HCT116 (cell line): Measurements from ENCODE around the gene SPATS2L. TPM values are rescaled to one million over a fixed set of nuclear protein-coding genes. Genes with fewer than 3 reads are reported as not detected.

Experiments used
- ATAC-seq: fragments of 200-7000 bp; cut with Tn5 transposase; 2 replicates; pipeline ENCODE4 v1.9.1; 2020; ENCODE audit warnings: mild to moderate bottlenecking, moderate library complexity
- BruUV-seq: library from RNA; stranded (reverse); fragments of 400-500 nt; replicated peaks from 2 replicates; lab custom pipeline; 2021; lab: Mats Ljungman, UMichigan
- CTCF ChIA-PET: fragments of 300-600 bp; sonication (Branson Sonifier 250); formaldehyde crosslinking; loops from one replicate; lab custom pipeline; 2021; ENCODE audit warnings: antibody characterized with exemption; lab: Charles Lee
- POLR2A ChIA-PET: fragments of 300-600, 350-600 bp; sonication (Branson Sonifier 250); formaldehyde crosslinking; loops from one replicate; lab custom pipeline; 2021; ENCODE audit warnings: antibody characterized with exemption; lab: Charles Lee
- RAD21 ChIA-PET, 2 experiments: fragments of 300-600 bp; sonication (Branson Sonifier 250); formaldehyde crosslinking; loops; one replicate each; lab custom pipeline; 2023; ENCODE audit warnings: low total read pairs in 2 of 2; ENCODE audit not compliant: uncharacterized antibody in 2 of 2, unreplicated experiment in 2 of 2, low non-redundant PET in 1 of 2; lab: Charles Lee
- DNase-seq: peaks from one replicate; pipeline ENCODE4 v3.0.0-alpha.2; 2010; ENCODE audit warnings: low read depth, low spot score
- H2AFZ ChIP-seq: fragments of 200-600 bp; shearing (Covaris generic), sonication (generic); 2 replicates; pipeline ENCODE4 v1.6.1; 2017; ENCODE audit warnings: low read depth, mixed run types, mixed read lengths, antibody characterized with exemption, low read length; ENCODE audit not compliant: poor library complexity, severe bottlenecking
- H3K27ac ChIP-seq: 2 replicates; pipeline ENCODE4 v1.5.1; 2012; ENCODE audit warnings: low read depth, low read length
- H3K27me3 ChIP-seq: fragments of 200-600 bp; sonication (generic); 2 replicates; pipeline ENCODE4 v1.6.1; 2016; ENCODE audit warnings: mixed run types, low read length, mixed read lengths; ENCODE audit not compliant: insufficient read depth
- H3K36me3 ChIP-seq, 2 experiments: fragments of 200-500 bp in 1 of 2; fragments of 200-600 bp in 1 of 2; sonication (Bioruptor generic) in 1 of 2; sonication (generic) in 1 of 2; 2 replicates each; pipeline versions ENCODE4 v1.5.1 to v1.6.1; 2014 to 2016; ENCODE audit warnings: low read length in 2 of 2, inconsistent platforms in 1 of 2, mixed read lengths in 1 of 2, mixed run types in 1 of 2; ENCODE audit not compliant: insufficient read depth in 2 of 2, control insufficient read depth in 1 of 2
- H3K4me1 ChIP-seq, 2 experiments: fragments of 200-600 bp in 1 of 2; sonication (generic) in 1 of 2; 2 replicates each; pipeline versions ENCODE4 v1.5.1 to v1.6.1; 2012 to 2017; ENCODE audit warnings: low read length in 2 of 2, inconsistent platforms in 1 of 2, mild to moderate bottlenecking in 1 of 2, mixed read lengths in 1 of 2, mixed run types in 1 of 2, moderate library complexity in 1 of 2; ENCODE audit not compliant: insufficient read depth in 2 of 2, control insufficient read depth in 1 of 2
- H3K4me2 ChIP-seq: fragments of 200-600 bp; sonication (generic); 2 replicates; pipeline ENCODE4 v1.6.1; 2017; ENCODE audit warnings: mixed run types, low read length, mixed read lengths
- H3K4me3 ChIP-seq, 2 experiments: fragments of 200-600 bp in 1 of 2; sonication (generic) in 1 of 2; replicated peaks in 1 of 2; 2 replicates each; pipeline ENCODE4 v1.5.1; 2011 to 2016; ENCODE audit warnings: low read length in 2 of 2, control low read depth in 1 of 2, low read depth in 1 of 2, mild to moderate bottlenecking in 1 of 2, mixed read lengths in 1 of 2, mixed run types in 1 of 2
- H3K79me2 ChIP-seq: fragments of 200-600 bp; sonication (generic); 2 replicates; pipeline ENCODE4 v1.6.1; 2017; ENCODE audit warnings: mild to moderate bottlenecking, mixed run types, low read length, moderate library complexity, mixed read lengths; ENCODE audit not compliant: insufficient read depth
- H3K9ac ChIP-seq: fragments of 200-600 bp; sonication (generic); 2 replicates; pipeline ENCODE4 v1.6.1; 2016; ENCODE audit warnings: low read length, mixed read lengths
- H3K9me2 ChIP-seq: fragments of 200-600 bp; sonication (generic), shearing (Covaris generic); 2 replicates; pipeline ENCODE4 v1.6.1; 2017; ENCODE audit warnings: mixed run types, mild to moderate bottlenecking, moderate library complexity; ENCODE audit not compliant: insufficient read depth
- H3K9me3 ChIP-seq, 2 experiments: fragments of 200-500 bp in 1 of 2; fragments of 200-600 bp in 1 of 2; sonication (Bioruptor generic) in 1 of 2; sonication (generic) in 1 of 2; 2 replicates each; pipeline ENCODE4 v1.6.1; 2014 to 2017; ENCODE audit warnings: low read length in 2 of 2, mixed read lengths in 2 of 2, inconsistent platforms in 1 of 2, low read depth in 1 of 2, mild to moderate bottlenecking in 1 of 2, mixed run types in 1 of 2, moderate library complexity in 1 of 2; ENCODE audit not compliant: control insufficient read depth in 1 of 2, insufficient read depth in 1 of 2
- H4K20me1 ChIP-seq: fragments of 200-600 bp; sonication (generic), shearing (Covaris generic); 2 replicates; pipeline ENCODE4 v1.6.1; 2017; ENCODE audit warnings: mixed run types, mild to moderate bottlenecking, moderate library complexity; ENCODE audit not compliant: insufficient read depth
- CBX3 ChIP-seq: IDR thresholded peaks from 2 replicates; pipeline ENCODE4 v1.6.1; 2012; ENCODE audit warnings: low read depth
- CEBPB ChIP-seq: IDR thresholded peaks from 2 replicates; pipeline ENCODE4 v1.6.1; 2012; ENCODE audit warnings: low read depth
- EZH2 ChIP-seq: fragments of 200-600 bp; sonication (generic); IDR thresholded peaks from 2 replicates; pipeline ENCODE4 v1.6.1; 2017; ENCODE audit warnings: antibody characterized with exemption, mixed run types
- FOSL1 ChIP-seq: IDR thresholded peaks from 2 replicates; pipeline ENCODE4 v1.6.1; 2012; ENCODE audit warnings: low read depth
- JUND ChIP-seq: IDR thresholded peaks from 2 replicates; pipeline ENCODE4 v1.6.1; 2012
- POLR2A ChIP-seq: IDR thresholded peaks from 2 replicates; pipeline ENCODE4 v1.7.0; 2011; ENCODE audit warnings: borderline replicate concordance; ENCODE audit not compliant: insufficient read depth, insufficient read length; ENCODE audit errors: extremely low read depth
- POLR2AphosphoS5 ChIP-seq: IDR thresholded peaks from 2 replicates; pipeline ENCODE4 v1.6.1; 2011; ENCODE audit warnings: mild to moderate bottlenecking, low read depth, low read length, moderate library complexity
- RAD21 ChIP-seq: IDR thresholded peaks from 2 replicates; pipeline ENCODE4 v1.6.1; 2012; ENCODE audit warnings: low read depth, mild to moderate bottlenecking
- SRF ChIP-seq: IDR thresholded peaks from 2 replicates; pipeline ENCODE4 v1.6.1; 2012; ENCODE audit warnings: low read depth
- YY1 ChIP-seq: IDR thresholded peaks from 2 replicates; pipeline ENCODE4 v1.6.1; 2011; ENCODE audit warnings: low read length, low read depth, moderate library complexity, mild to moderate bottlenecking; ENCODE audit not compliant: insufficient replicate concordance; ENCODE audit errors: extremely low read depth
- intact Hi-C: fragments of 100-400 bp; cut with micrococcal nuclease; formaldehyde crosslinking; loops from 2 replicates; pipeline ENCODE4 v1.10.0; 2022
- total RNA-seq: library from RNA; stranded (reverse); gene quantifications from one replicate; pipeline ENCODE4 v1.2.1, GENCODE V29; 2021; ENCODE audit not compliant: unreplicated experiment
- TF ChIP-seq, protein P1 (sequence below): IDR thresholded peaks from 2 replicates; pipeline ENCODE4 v1.6.1; 2012; ENCODE audit warnings: low read depth
- TF ChIP-seq, protein P2 (sequence below): IDR thresholded peaks from 2 replicates; pipeline ENCODE4 v1.6.1; 2012
- TF ChIP-seq, protein P3 (sequence below): IDR thresholded peaks from 2 replicates; pipeline ENCODE4 v1.6.1; 2012

The SPATS2L gene
- total RNA-seq, 1 experiment from 2014 or later: 87.1 TPM

DNA sequence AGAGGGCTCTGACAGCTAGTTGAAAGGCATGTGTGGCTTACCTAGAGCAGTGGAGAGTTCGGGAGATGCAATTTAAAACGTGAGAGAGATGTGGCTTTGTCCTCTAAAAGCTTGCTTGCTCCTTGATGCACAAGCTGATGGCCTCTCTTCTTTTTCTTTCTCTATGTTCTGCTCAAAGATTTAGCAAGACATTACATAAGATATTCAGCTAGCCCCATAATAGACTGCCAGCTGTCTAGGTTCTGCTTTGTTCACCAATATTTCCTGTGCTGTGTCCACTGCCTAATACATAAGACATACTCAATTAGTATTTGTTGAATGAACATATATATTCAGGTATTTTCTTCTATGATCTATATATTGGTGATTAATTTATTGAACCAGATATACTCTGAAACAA lies 31.1 kb downstream of the SPATS2L start (continued):
- TF ChIP-seq YY1: no peak

DNA sequence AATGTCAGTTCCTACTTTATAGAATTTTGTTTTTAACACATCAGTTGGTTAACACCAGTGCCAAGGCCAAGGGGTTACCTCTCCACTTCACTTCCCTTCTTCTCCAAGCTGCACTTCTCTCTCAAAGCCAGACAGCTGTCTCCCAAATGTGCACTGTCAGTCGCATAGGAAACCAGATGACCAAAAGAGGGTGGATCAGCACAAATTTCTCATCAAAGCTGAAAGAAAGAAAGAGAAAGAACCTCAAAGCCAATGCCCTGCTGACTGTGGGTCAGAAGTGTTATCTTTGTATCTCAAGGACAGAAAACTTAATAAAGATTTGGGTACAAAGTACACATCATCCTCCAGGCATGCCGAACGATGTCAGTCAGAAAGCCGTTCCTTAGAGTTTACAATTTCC lies 32.2 kb downstream of the SPATS2L start:
- RAD21 ChIA-PET: interaction anchor here in 1 of 2 experiments (1.1 kb wide), 1 partner anchor 83 kb away, joined by 3 read pairs; no protein-coding TSS in a partner anchor
- intact Hi-C loops: no loop called here
- Histone ChIP-seq H3K4me2 (no peak overlapping the region), H3K9me3 (no peaks in the 10 kb centered on the region), H2AFZ (no peak overlapping the region), H4K20me1 (no peaks in the 10 kb centered on the region), H3K36me3 (no peaks in the 10 kb centered on the region), H3K4me3 (no peak overlapping the region), H3K27ac (no peak overlapping the region), H3K9me2 (no peaks in the 10 kb centered on the region), H3K27me3 (no peaks in the 10 kb centered on the region), H3K9ac (no peak overlapping the region), H3K4me1 (peaks cover 30 to 48% of the 10 kb centered on the region in 2 experiments), H3K79me2 (peaks cover 71% of the 10 kb centered on the region)
- no peak for DNase-seq
- POLR2A ChIA-PET: interaction anchor here (0.8 kb wide), 1 partner anchor 19 kb away, joined by 3 read pairs; no protein-coding TSS in a partner anchor
- BruUV-seq: no TSS peak
- no peak for ATAC-seq
- CTCF ChIA-PET: no interaction called here
- TF ChIP-seq JUND (no peak), CBX3 (no peak), CEBPB (no peak), POLR2A (no peak), FOSL1 (no peak), EZH2 (no peak), SRF (no peak), RAD21 (no peak), POLR2AphosphoS5 (no peak), YY1 (no peak)
- TF ChIP-seq, protein P1, sequence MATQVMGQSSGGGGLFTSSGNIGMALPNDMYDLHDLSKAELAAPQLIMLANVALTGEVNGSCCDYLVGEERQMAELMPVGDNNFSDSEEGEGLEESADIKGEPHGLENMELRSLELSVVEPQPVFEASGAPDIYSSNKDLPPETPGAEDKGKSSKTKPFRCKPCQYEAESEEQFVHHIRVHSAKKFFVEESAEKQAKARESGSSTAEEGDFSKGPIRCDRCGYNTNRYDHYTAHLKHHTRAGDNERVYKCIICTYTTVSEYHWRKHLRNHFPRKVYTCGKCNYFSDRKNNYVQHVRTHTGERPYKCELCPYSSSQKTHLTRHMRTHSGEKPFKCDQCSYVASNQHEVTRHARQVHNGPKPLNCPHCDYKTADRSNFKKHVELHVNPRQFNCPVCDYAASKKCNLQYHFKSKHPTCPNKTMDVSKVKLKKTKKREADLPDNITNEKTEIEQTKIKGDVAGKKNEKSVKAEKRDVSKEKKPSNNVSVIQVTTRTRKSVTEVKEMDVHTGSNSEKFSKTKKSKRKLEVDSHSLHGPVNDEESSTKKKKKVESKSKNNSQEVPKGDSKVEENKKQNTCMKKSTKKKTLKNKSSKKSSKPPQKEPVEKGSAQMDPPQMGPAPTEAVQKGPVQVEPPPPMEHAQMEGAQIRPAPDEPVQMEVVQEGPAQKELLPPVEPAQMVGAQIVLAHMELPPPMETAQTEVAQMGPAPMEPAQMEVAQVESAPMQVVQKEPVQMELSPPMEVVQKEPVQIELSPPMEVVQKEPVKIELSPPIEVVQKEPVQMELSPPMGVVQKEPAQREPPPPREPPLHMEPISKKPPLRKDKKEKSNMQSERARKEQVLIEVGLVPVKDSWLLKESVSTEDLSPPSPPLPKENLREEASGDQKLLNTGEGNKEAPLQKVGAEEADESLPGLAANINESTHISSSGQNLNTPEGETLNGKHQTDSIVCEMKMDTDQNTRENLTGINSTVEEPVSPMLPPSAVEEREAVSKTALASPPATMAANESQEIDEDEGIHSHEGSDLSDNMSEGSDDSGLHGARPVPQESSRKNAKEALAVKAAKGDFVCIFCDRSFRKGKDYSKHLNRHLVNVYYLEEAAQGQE: no peak
- TF ChIP-seq, protein P2, sequence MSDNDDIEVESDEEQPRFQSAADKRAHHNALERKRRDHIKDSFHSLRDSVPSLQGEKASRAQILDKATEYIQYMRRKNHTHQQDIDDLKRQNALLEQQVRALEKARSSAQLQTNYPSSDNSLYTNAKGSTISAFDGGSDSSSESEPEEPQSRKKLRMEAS: no peak
- TF ChIP-seq, protein P3, sequence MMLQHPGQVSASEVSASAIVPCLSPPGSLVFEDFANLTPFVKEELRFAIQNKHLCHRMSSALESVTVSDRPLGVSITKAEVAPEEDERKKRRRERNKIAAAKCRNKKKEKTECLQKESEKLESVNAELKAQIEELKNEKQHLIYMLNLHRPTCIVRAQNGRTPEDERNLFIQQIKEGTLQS: no peak
